HuH-7 (cell line): ENCODE results near the gene MAGI1.
"Not testable (repeated sequence)": the region's sequence is repeated elsewhere in the genome, so short reads cannot be mapped to it uniquely, and the experiment has no call there.

ENCODE experiments used
- DNase-seq: peaks from one replicate; pipeline ENCODE4 v3.0.0; 2011; ENCODE audit warnings: low spot score

The MAGI1 gene

GRCh38 chr3:65748326-65748725 lies 290.4 kb downstream of the MAGI1 start:
- no peak for DNase-seq

- DNase-seq, result no peak
Measured at GRCh38 chr3:65746848-65747247, 291.9 kb downstream of the MAGI1 start.

GRCh38 chr3:65745306-65745705 lies 293.4 kb downstream of the MAGI1 start:
- DNase-seq, result no peak

- no peak for DNase-seq
Measured at GRCh38 chr3:65742914-65743313, 295.8 kb downstream of the MAGI1 start.

GRCh38 chr3:65741540-65741939 lies 297.2 kb downstream of the MAGI1 start:
- no peak for DNase-seq

GRCh38 chr3:65739901-65740541 lies 298.7 kb downstream of the MAGI1 start:
- DNase-seq, result no peak

- DNase-seq, result no peak
Measured at GRCh38 chr3:65734792-65735191, 303.9 kb downstream of the MAGI1 start.

GRCh38 chr3:65734382-65734781 lies 304.3 kb downstream of the MAGI1 start:
- DNase-seq, result no peak

- no peak for DNase-seq
Measured at GRCh38 chr3:65733459-65733858, 305.3 kb downstream of the MAGI1 start.

- peak; percentile 18 for DNase-seq
Measured at GRCh38 chr3:65732051-65732935, 306.4 kb downstream of the MAGI1 start.

- DNase-seq, result no peak
Measured at GRCh38 chr3:65730449-65730848, 308.3 kb downstream of the MAGI1 start.

- no peak for DNase-seq
Measured at GRCh38 chr3:65729973-65730372, 308.7 kb downstream of the MAGI1 start.

- DNase-seq, result peak; percentile 4
Measured at GRCh38 chr3:65729555-65729954, 309.2 kb downstream of the MAGI1 start.

- DNase-seq, result no peak
Measured at GRCh38 chr3:65728138-65728537, 310.6 kb downstream of the MAGI1 start.

GRCh38 chr3:65723985-65724384 lies 314.7 kb downstream of the MAGI1 start:
- no peak for DNase-seq

GRCh38 chr3:65723011-65723410 lies 315.7 kb downstream of the MAGI1 start:
- DNase-seq, result no peak

- no peak for DNase-seq
Measured at GRCh38 chr3:65720989-65721737, 317.6 kb downstream of the MAGI1 start.

- DNase-seq, result not testable (repeated sequence)
Measured at GRCh38 chr3:65719639-65720038, 319.1 kb downstream of the MAGI1 start.

- DNase-seq, result no peak
Measured at GRCh38 chr3:65717676-65718346, 320.9 kb downstream of the MAGI1 start.

GRCh38 chr3:65716071-65716751 lies 322.5 kb downstream of the MAGI1 start:
- no peak for DNase-seq

GRCh38 chr3:65714134-65714533 lies 324.6 kb downstream of the MAGI1 start:
- DNase-seq, result no peak

GRCh38 chr3:65713016-65713415 lies 325.7 kb downstream of the MAGI1 start:
- no peak for DNase-seq
